Measurements from ENCODE around the gene SLC22A1. TPM values are rescaled to one million over a fixed set of nuclear protein-coding genes. Genes with fewer than 3 reads are reported as not detected.

The SLC22A1 gene
- total and polyA plus RNA-seq, 2 of the 8 experiments (the other 6 are each of a cell fraction or from before 2014, with no cell fraction given), result 0.12 to 0.45 TPM

DNA sequence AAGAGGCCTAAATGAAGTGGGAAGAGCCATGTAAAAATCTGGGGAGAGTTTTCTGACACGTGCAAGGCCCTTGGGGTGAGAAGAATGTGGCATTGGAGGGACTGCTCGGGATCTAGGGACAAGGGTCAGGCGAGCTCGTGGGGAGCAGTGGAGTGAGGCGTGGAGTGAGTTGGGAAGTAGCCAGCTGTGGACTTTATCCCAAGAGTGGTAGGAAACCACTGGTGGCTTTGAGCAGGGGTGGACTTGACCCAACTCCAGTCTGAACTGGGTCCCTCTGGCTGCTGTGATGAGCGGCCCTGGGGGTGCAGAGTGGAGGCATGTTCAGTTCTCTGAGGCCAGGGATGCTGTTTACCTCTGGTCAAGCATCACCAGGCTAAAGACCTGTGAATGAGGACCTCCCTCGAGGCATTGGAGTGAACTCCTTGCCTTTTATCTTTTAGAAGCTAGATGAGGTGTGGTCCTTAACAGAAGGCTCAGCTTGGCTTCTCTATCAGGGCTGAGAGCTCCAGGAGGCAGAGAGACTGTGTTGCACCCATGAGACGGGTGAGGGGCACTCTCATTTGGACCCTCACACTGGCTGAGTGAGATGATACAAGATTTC lies 20.6 kb downstream of the SLC22A1 start:
- H3K4me3 ChIP-seq (ENCODE audit: extremely low read depth in 1 of 4, insufficient read depth in 2 of 4, low read depth in 3 of 4, low read length in 4 of 4), result no peak overlapping the region
- no peak overlapping the region for H3K14ac ChIP-seq (ENCODE audit: insufficient read length)
- no peak overlapping the region for H2BK20ac ChIP-seq (ENCODE audit: low read length)
- no peaks in the 10 kb centered on the region for H3K79me2 ChIP-seq (ENCODE audit: control insufficient read depth in 1 of 2, insufficient read depth in 2 of 2, low read length in 2 of 2)
- H3K4me2 ChIP-seq (ENCODE audit: insufficient read depth in 1 of 2, low read depth in 2 of 2, low read length in 2 of 2), result no peak overlapping the region
- DNase-seq (ENCODE audit: low read depth in 1 of 2, low spot score in 2 of 2) (no peak), FAIRE-seq (no peak)
- POLR2A ChIA-PET (ENCODE audit: partially characterized antibody), result no interaction called here
- no peak overlapping the region for H2BK120ac ChIP-seq (replicated peaks; ENCODE audit: low read depth, low read length)
- no peaks in the 10 kb centered on the region for H3K9me3 ChIP-seq (ENCODE audit: insufficient read depth in 2 of 2, low read depth in 1 of 2, low read length in 1 of 2)
- no peaks in the 10 kb centered on the region for H4K20me1 ChIP-seq (replicated peaks in 1 of 2; ENCODE audit: control insufficient read depth in 1 of 2, insufficient read depth in 2 of 2, low read length in 2 of 2)
- H3K4me1 ChIP-seq (replicated peaks in 1 of 4; ENCODE audit: control insufficient read depth in 3 of 4, insufficient read depth in 4 of 4, low read length in 3 of 4), result peaks cover 0 to 10% (median 3%) of the 10 kb centered on the region in 4 experiments; a peak in 3 of 7 replicates
- TF ChIP-seq CBX5 (IDR thresholded peaks at IDR 0.05; ENCODE audit: low read depth, low read length) (no peak), POLR2A (IDR thresholded peaks at IDR 0.05; ENCODE audit: control extremely low read depth in 1 of 2, low read depth in 2 of 2, low read length in 2 of 2) (no peak), GABPA (IDR thresholded peaks at IDR 0.05; ENCODE audit: borderline replicate concordance, insufficient read depth, low read length) (no peak), CHD1 (IDR thresholded peaks at IDR 0.05; ENCODE audit: low read depth, low read length) (no peak), POLR2AphosphoS5 (IDR thresholded peaks at IDR 0.05; ENCODE audit: low read depth, low read length) (no peak)
- WGBS, 2 experiments (ENCODE audit: extremely low coverage in 1 of 2, insufficient coverage in 1 of 2, insufficient read length in 1 of 2, insufficient replicate concordance in 2 of 2, low coverage in 1 of 2, low lambda C conversion rate in 2 of 2, missing lambda C conversion rate in 1 of 2), result 90% methylated on average over 8 of the region's 8 CpGs; no CpG with 5 or more reads in 1 of the 2 experiments
- no peak overlapping the region for H4K8ac ChIP-seq (ENCODE audit: extremely low read depth, insufficient read depth, low read length)
- no peak overlapping the region for H2AK5ac ChIP-seq (ENCODE audit: low read depth, low read length)
- H3K27me3 ChIP-seq (replicated peaks in 1 of 4; ENCODE audit: control insufficient read depth in 3 of 4, extremely low read depth in 1 of 4, insufficient read depth in 3 of 4, low read length in 3 of 4), result no peaks in the 10 kb centered on the region
- H3K9ac ChIP-seq (replicated peaks in 1 of 4; ENCODE audit: extremely low read depth in 1 of 4, low read depth in 3 of 4, low read length in 3 of 4), result no peak overlapping the region
- H3K56ac ChIP-seq (replicated peaks; ENCODE audit: insufficient read length, low read depth, low read length), result no peak overlapping the region
- H3K23ac ChIP-seq (ENCODE audit: insufficient read length), result no peak overlapping the region
- no peaks in the 10 kb centered on the region for H3K23me2 ChIP-seq (ENCODE audit: low read depth, low read length)
- no peak overlapping the region for H3K4ac ChIP-seq (replicated peaks; ENCODE audit: insufficient read length, low read depth, low read length)
- no peak overlapping the region for H4K5ac ChIP-seq (ENCODE audit: insufficient read length, low read depth, low read length)
- H3K79me1 ChIP-seq (ENCODE audit: low read depth, low read length), result no peaks in the 10 kb centered on the region
- no peak overlapping the region for H2BK5ac ChIP-seq (ENCODE audit: low read depth, low read length)
- H2BK12ac ChIP-seq (ENCODE audit: low read depth, low read length), result no peak overlapping the region
- no peak overlapping the region for H4K91ac ChIP-seq (replicated peaks; ENCODE audit: insufficient read length, low read length)
- no peak overlapping the region for H2AFZ ChIP-seq (ENCODE audit: low read length)
- no peak overlapping the region for H3K18ac ChIP-seq (ENCODE audit: extremely low read depth, low read length)
- CTCF ChIA-PET (ENCODE audit: partially characterized antibody), result interaction anchor here (1.7 to 5.0 kb wide), 3 partner anchors 19 to 314 kb away, joined by 6 to 35 read pairs (median 8); no protein-coding TSS in a partner anchor
- no peaks in the 10 kb centered on the region for H3K36me3 ChIP-seq (ENCODE audit: control insufficient read depth in 2 of 4, insufficient read depth in 4 of 4, low read length in 3 of 4)
- no peak overlapping the region for H2BK15ac ChIP-seq (ENCODE audit: low read length)
- H3K27ac ChIP-seq (ENCODE audit: low read depth, low read length), result no peak overlapping the region
